Measurements from ENCODE around the gene CENPX.

Gene CENPX

GRCh38 chr17:82009413-82009812, 13.3 kb downstream of the CENPX start:
- DNase-seq = no peak

- DNase-seq = no peak
Observed at GRCh38 chr17:82008941-82009405, 13.7 kb downstream of the CENPX start.

- no peak for DNase-seq
Observed at GRCh38 chr17:82008258-82008940, 14.3 kb downstream of the CENPX start.

GRCh38 chr17:82007495-82008257, 15.0 kb downstream of the CENPX start:
- no peak for DNase-seq

GRCh38 chr17:82007228-82007494, 15.5 kb downstream of the CENPX start:
- no peak for DNase-seq

GRCh38 chr17:82006468-82007227, 16.0 kb downstream of the CENPX start:
- no peak for DNase-seq

- no peak for DNase-seq
Observed at GRCh38 chr17:82005701-82006348, 16.9 kb downstream of the CENPX start.

- no peak for DNase-seq
Observed at GRCh38 chr17:82004517-82005455, 17.9 kb downstream of the CENPX start.

GRCh38 chr17:82003411-82004381, 19.0 kb downstream of the CENPX start:
- DNase-seq = no peak

GRCh38 chr17:82001571-82002056, 21.1 kb downstream of the CENPX start:
- no peak for DNase-seq

GRCh38 chr17:82000803-82001570, 21.7 kb downstream of the CENPX start:
- no peak for DNase-seq

GRCh38 chr17:81999976-82000802, 22.5 kb downstream of the CENPX start:
- no peak for DNase-seq

GRCh38 chr17:81999587-81999975, 23.1 kb downstream of the CENPX start:
- DNase-seq = no peak

GRCh38 chr17:81998691-81999438, 23.8 kb downstream of the CENPX start:
- DNase-seq = no peak

- DNase-seq = no peak
Observed at GRCh38 chr17:81998212-81998611, 24.5 kb downstream of the CENPX start.

GRCh38 chr17:81996757-81997441, 25.8 kb downstream of the CENPX start:
- no peak for DNase-seq

- no peak for DNase-seq
Observed at GRCh38 chr17:81996232-81996756, 26.4 kb downstream of the CENPX start.
